Mucosa of gallbladder (tissue), 1 donor: Measurements from ENCODE around the gene LDLRAD4. TPM values are rescaled to one million over a fixed set of nuclear protein-coding genes. Genes with fewer than 3 reads are reported as not detected.

Experiments used
- DNase-seq: peaks from one replicate; pipeline ENCODE4 v3.0.0-alpha.2; 2020; ENCODE audit warnings: low spot score
- total RNA-seq: library from RNA; stranded (reverse); gene quantifications from one replicate; pipeline ENCODE4 v1.2.1, GENCODE V29; 2021
- donor health status: DM: no; HTN: no; CAD: no.

LDLRAD4 gene
- total RNA-seq, 1 donor from 2014 or later, result 51.0 TPM

DNA sequence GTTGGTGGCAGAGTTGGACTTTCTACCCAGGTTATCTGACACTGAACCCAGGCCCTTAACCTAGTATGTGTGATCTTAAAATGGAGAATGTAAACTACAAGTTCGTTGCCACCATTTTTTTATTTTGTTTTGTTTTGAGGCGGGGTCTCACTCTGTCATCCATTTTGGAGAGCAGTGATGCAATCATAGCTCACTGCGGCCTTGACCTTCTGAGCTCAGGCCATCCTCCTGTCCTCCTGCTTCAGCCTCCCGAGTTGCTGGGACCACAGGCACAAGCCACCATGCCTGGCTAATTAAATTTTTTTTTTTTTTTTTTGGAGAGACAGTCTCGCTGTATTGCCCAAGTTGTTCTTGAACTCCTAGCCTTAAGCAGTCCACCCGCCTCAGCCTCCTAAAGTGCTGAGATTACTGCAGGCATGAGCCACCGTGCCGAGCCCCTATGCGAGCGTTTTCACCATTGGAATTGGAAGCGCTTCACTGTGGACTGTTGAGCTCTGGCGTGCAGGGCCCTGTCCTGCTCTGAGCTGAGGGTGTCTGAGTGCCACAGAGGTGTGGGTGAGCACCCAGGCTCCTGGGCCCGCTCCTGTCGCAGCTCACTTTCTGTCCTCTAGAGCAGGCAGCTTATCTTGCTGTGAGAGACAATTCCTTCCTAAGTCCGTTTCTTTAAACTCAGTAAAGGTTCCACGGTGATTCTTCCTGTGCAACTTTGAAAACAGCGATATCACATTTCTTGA, 186.9 kb downstream of the LDLRAD4 start:
- DNase-seq, result no peak

DNA sequence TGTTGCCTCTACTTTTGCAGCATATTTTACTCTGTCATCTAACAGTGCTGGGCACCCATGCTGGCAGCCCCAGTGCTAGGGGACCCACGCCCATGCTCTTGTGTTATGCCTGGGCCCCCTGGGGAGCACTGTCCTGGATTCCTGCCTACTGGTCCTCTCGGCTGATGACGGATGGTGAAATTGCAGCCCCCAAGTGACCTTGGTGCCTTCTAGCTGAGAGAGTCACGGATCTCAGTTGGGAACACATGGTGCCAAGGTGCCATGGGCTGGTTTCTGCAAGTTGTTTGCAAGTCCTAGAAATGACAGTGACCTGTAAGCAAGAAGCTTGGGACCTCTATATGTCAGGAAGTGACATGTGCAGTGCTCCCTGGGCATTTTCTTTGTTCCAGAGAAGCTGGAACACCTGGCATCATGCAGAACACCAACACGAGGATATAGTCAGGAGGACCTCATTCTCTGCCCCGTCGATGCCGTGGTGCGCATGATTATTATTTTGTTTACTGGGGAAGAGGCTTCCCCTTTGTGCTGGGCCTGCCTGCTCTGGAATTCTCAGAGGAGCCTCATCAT, 187.6 kb downstream of the LDLRAD4 start:
- no peak for DNase-seq

DNA sequence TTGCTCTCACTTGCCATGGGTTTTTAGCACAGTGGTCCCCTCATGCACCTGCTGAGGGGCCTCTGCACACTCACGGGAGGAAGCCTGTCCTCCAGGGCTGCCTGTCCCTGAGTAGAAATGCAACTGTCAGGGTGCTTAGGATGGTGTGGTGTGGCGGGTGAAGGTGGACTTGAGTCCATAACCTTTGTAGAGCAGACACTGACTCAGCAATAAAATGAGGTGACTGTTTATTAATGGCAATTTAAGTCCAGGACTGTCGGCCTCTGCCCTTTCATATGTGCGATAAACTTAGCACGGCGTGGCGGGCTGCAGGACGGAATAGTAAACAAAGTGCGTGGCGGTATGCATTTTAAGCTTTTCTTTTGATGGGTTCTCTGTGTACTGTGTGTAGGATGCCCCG, 188.2 kb downstream of the LDLRAD4 start:
- DNase-seq, result no peak

- DNase-seq, result no peak
Measured at GRCh38 chr18:13407484-13407883, 188.9 kb downstream of the LDLRAD4 start.

- no peak for DNase-seq
Measured at GRCh38 chr18:13409026-13409425, 190.5 kb downstream of the LDLRAD4 start.

- no peak for DNase-seq
Measured at GRCh38 chr18:13409997-13410396, 191.4 kb downstream of the LDLRAD4 start.

DNA sequence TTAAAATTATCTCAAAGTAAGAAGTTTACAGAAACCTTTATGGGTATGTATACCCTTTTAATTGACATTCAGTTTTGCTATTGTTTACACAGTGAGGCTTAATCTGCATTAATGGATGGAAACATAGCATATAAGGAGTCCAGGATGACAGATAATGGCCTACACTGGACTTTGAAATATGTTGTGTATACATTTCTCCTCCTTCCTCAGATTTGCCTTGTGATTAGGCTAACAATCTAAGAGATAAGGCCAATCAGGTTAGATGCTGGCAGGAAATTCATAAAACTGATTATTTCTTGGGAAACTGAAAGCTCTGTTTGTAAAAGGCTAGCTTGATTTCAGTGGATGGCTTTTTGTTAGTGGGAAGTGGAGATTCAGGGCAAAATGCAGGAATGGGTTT, 191.9 kb downstream of the LDLRAD4 start:
- DNase-seq, result no peak

GRCh38 chr18:13412017-13412416, 193.5 kb downstream of the LDLRAD4 start:
- DNase-seq, result no peak

GRCh38 chr18:13412901-13413300, 194.3 kb downstream of the LDLRAD4 start:
- DNase-seq, result no peak

- no peak for DNase-seq
Measured at GRCh38 chr18:13414102-13414501, 195.5 kb downstream of the LDLRAD4 start.

DNA sequence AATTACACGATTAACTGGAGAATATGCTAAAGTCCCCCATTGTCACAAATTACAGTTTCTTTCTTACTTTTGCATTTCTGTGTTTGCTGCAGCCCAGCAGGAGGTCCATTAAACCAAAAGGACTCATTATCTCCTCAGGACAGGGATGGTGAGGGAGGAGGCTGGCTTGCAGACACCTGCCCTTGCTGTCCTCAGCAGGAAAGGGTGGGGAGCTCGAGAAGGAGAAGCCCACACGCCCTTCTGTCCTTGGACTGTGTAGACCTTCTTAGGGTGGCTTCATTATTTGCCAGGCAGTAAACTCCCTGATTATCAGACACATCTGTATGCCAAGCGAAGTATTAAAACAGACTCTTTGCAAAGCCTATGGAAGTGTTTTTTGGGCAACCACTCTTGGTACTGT, 196.0 kb downstream of the LDLRAD4 start:
- DNase-seq, result no peak

GRCh38 chr18:13415736-13416135, 197.2 kb downstream of the LDLRAD4 start:
- DNase-seq, result no peak

DNA sequence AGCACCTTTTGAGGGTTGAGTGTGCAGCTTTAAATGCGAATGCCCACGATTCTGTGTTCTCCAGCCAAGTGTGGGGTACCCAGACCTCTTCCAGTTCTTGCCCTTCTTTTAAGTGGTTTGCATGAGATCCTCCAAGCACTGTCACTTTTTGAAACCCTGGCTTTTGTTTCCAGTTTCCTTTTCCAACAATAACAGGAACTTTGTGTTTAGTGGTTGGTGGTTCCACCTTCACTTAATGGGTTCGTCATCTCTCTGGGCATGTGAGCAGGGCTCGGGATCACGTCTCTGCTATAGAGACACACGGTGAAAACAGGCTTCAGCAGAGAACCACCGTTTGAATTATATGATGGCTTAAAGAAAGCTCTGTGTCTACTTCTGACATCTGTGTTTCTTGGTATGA, 197.6 kb downstream of the LDLRAD4 start:
- DNase-seq, result no peak

DNA sequence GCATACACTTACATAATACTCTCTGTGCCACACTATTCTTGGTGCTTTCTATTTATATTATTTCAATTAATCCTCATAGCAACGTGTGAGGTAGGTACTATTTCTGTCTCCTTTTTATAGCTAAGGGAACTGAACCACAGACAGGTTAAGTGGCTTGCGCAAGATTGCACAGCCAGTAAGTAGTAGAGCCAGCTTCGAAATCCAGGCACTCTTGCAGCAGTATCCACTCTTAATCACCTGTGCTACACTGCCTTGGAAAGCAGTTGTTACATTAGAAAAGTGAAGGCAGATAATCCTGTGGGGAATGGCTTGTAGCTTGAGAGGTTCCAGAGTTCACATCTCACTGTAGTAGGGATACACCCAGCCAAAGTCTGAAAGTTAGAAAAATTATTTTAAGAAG, 198.3 kb downstream of the LDLRAD4 start:
- no peak for DNase-seq

DNA sequence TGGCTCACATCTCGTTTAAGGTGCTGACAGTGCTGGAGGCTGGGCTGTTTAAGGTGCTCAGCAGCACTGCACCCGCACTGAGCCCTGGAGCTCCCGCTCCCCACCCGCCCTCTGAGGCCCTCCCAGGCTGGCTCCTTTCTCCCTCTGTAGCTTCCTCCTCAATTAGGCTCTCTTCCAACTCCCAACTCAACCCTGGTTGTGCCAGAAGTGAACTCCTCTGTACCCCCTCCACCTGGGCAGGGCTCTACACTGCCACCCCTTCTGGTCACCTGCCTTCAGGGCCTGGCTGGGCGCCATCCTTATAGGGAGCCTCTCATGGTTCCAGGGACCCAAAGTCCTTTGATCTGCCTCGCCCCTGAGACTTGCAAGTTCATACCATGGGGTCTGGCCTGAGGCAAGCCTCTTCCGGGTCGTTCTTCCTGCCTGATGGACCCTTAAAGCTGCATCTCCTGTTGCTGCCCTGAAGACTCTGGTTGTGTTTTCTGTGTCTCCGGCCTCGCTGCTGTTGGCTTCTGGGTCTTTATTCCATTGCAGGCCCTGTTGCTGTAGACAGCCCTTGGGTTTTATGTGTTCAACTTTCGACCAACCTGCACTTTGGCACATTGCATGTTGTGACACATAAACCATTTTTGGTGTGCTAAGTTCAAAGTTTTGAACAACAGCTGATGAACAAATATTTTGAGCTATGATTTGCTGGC, 199.6 kb downstream of the LDLRAD4 start:
- DNase-seq, result no peak

DNA sequence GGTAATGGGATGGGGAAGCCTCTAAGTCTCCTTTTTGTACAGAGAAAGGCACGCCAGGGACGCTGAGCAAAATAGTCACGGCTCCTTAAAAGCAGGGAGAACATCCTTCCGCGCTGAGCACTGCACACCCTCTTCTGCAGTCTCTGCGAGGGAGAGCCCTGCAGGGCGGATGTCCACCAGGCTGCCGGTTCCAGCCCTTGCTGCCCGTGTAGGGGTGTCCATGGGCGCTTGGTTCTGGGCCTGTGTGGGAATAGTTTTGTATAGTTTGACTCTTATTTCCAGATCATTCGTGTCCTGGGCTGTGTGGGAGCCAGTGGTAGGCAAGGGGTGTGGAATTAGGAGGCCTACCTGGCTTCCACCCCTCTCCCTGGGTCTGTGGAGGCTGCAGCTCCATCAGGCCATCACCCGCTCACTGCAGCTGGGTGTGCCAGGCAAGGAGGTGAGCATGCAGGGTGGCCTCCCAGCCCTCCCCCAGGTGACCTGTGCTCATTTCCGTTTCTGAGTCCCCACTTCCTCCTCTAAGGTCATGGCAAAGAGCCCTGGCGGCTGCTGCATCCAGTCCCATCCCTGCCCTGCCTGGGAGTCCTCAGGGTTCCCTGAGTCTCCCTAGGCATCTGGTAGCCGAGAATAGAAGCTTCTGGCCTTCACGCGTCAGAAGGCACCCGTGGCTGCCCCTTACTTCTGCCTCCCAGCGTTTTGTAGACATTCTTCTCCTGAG, 202.6 kb downstream of the LDLRAD4 start:
- no peak for DNase-seq

DNA sequence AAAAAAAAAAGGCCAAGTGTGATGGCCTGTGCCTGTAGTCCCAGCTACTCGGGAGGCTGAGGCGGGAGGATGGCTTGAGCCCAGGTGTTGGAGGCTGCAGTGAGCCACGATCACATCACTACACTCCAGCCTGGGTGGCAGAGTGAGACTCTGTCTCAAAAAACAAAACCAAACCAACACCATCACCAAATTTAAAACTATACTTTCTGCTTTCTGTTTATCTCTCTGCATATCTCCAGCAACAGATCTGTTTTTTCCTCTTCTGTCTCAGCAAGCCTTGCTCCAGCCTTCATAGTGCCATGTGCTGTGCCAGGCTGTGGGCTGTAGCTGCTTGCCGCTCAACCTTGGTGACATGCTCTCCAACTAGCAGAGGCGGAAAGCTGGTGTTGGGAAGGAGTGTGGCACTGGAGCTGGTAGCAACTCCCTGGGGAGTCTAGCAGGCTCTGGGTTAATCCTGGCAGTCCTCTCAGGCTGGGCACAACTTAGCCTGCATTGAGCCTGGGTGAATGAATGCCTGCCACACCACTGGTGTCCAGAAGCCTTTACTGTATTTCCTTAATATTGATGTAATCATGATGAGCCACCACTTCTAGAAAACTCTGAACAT, 204.1 kb downstream of the LDLRAD4 start:
- no peak for DNase-seq

- no peak for DNase-seq
Measured at GRCh38 chr18:13423352-13423751, 204.8 kb downstream of the LDLRAD4 start.

- DNase-seq, result no peak
Measured at GRCh38 chr18:13424363-13424762, 205.8 kb downstream of the LDLRAD4 start.

DNA sequence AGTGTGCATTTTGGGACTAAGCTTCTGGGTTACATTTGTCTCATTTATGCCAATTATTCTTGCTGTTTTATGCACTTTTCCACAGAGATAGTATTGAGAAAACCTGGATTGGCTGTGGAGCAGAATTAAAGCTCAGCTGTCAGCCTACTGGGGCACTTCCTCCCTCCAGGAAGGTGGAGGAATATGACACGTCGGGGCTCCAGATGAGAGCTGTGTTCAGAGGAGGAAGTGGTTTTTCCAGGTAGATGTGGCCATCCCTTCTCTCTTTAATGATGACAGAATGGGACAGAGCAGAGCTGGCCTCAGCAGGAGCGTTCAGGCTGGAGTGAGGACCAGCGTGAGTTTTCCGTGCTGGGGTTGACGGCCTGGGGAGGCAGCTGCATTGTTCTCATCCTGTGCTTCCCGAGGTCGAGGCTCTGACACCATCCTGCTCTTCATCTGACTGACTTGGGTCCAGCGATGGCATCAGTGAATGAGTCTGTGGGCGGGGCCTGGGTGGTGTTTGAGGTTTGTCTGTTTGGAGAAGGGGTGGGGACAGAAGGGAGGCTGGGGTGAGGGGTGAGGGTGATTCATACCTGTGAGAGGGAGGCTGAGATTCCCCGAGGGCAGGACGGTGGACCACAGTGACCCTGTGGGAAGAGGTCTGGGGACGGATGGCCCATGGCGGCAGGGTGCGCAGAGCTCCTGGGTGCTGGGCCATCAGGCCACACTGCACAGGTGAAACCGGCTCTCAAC, 207.0 kb downstream of the LDLRAD4 start:
- no peak for DNase-seq

DNA sequence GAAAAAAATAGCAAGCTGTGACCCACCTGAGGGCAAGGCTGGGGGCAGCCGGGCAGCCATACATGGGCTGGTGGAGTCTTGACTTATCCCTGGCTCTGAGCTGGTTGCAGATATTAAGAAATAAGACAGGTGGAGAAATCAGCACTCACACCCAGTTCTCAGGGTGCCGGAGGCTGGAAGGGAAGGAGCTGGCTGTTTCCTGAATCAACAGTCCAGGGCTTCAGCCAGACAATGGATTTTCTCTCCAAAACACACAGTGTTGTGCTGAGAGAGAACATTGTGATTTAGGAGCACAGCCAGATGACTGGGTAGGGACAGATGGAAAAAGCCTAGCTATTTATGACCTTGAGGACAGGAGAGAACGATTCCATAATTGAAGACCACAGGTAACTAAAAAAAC, 208.8 kb downstream of the LDLRAD4 start:
- no peak for DNase-seq
